OCI-LY1 (cell line): ENCODE data around the gene FAF1.
"Not testable (repeated sequence)": the region's sequence is repeated elsewhere in the genome, so short reads cannot be mapped to it uniquely, and the experiment has no call there.

Experiments used
- H2AFZ ChIP-seq: fragments of 200-600 bp; sonication (generic), shearing (Covaris generic); 2 replicates; pipeline ENCODE4 v1.6.0; 2014; ENCODE audit warnings: antibody characterized with exemption, mild to moderate bottlenecking, low read length
- H3F3A ChIP-seq: fragments of 200-600 bp; sonication (generic), shearing (Covaris generic); 2 replicates; pipeline ENCODE4 v1.6.0; 2014; ENCODE audit warnings: mild to moderate bottlenecking, antibody characterized with exemption, low read length, moderate library complexity; ENCODE audit not compliant: insufficient read depth
- H3K27ac ChIP-seq: fragments of 200-600 bp; sonication (generic); 2 replicates; pipeline ENCODE4 v1.5.1; 2014; ENCODE audit warnings: low read length, mixed run types, mild to moderate bottlenecking, low read depth; ENCODE audit not compliant: poor library complexity, severe bottlenecking
- H3K27me3 ChIP-seq: fragments of 200-600 bp; sonication (generic); 2 replicates; pipeline ENCODE4 v1.6.0; 2014; ENCODE audit warnings: antibody characterized with exemption, mild to moderate bottlenecking, low read length, moderate library complexity; ENCODE audit not compliant: insufficient read depth
- H3K36me3 ChIP-seq: fragments of 200-600 bp; sonication (generic); 2 replicates; pipeline ENCODE4 v1.6.1; 2014; ENCODE audit warnings: mild to moderate bottlenecking, antibody characterized with exemption, low read length, moderate library complexity, mixed read lengths; ENCODE audit not compliant: insufficient read depth
- H3K4me1 ChIP-seq: fragments of 200-600 bp; sonication (generic); 2 replicates; pipeline ENCODE4 v1.5.1; 2014; ENCODE audit warnings: mild to moderate bottlenecking, low read length, moderate library complexity; ENCODE audit not compliant: insufficient read depth, severe bottlenecking
- H3K4me2 ChIP-seq: fragments of 200-600 bp; sonication (generic), shearing (Covaris generic); 2 replicates; pipeline ENCODE4 v1.6.1; 2014; ENCODE audit warnings: low read length
- H3K4me3 ChIP-seq: fragments of 200-600 bp; sonication (generic); 2 replicates; pipeline ENCODE4 v1.5.1; 2014; ENCODE audit warnings: low read length, low read depth, mild to moderate bottlenecking, mixed read lengths; ENCODE audit not compliant: poor library complexity, severe bottlenecking
- H3K79me2 ChIP-seq: fragments of 200-600 bp; shearing (Covaris generic); 2 replicates; pipeline ENCODE4 v1.6.1; 2016; ENCODE audit warnings: mixed run types, low read length, mixed read lengths; ENCODE audit not compliant: insufficient read depth
- H3K9ac ChIP-seq: fragments of 200-600 bp; sonication (generic), shearing (Covaris generic); 2 replicates; pipeline ENCODE4 v1.6.1; 2014; ENCODE audit warnings: mild to moderate bottlenecking, low read length, mixed read lengths
- H3K9me2 ChIP-seq: fragments of 200-600 bp; sonication (generic), shearing (Covaris generic); 2 replicates; pipeline ENCODE4 v1.6.1; 2014; ENCODE audit warnings: low read depth, mild to moderate bottlenecking, low read length, mixed read lengths
- H3K9me3 ChIP-seq: fragments of 200-600 bp; shearing (Covaris generic); 2 replicates; pipeline ENCODE4 v1.6.1; 2014; ENCODE audit warnings: low read length, mixed read lengths
- H4K20me1 ChIP-seq: fragments of 200-600 bp; sonication (generic), shearing (Covaris generic); 2 replicates; pipeline ENCODE4 v1.6.0; 2016; ENCODE audit warnings: mild to moderate bottlenecking, low read length; ENCODE audit not compliant: insufficient read depth
- EZH2 ChIP-seq: fragments of 200-600 bp; sonication (generic), shearing (Covaris generic); IDR thresholded peaks from 2 replicates; pipeline ENCODE4 v1.8.0; 2017; ENCODE audit warnings: borderline replicate concordance, mixed run types, mild to moderate bottlenecking, antibody characterized with exemption, low read length, moderate library complexity, mixed read lengths
- TF ChIP-seq, protein P1 (sequence below): fragments of 200-600 bp; sonication (generic), shearing (Covaris generic); IDR thresholded peaks from 2 replicates; pipeline ENCODE4 v1.5.1; 2017; ENCODE audit warnings: mild to moderate bottlenecking, antibody characterized with exemption, low read length, moderate library complexity, mixed read lengths

Gene FAF1

DNA sequence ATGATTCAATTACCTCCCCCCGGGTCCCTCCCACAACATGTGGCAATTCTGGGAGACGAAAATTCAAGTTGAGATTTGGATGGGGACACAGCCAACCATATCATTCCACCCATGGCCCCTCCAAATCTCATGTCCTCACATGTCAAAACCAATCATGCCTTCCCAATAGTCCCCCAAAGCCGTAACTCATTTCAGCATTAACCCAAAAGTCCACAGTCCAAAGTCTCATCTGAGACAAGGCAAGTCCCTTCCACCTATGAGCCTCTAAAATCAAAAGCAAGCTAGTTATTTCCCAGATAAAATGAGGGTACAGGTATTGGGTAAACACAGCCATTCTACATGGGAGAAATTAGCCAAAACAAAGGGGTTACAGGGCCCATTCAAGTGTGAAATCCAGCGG, 28.0 kb downstream of the FAF1 start:
- not testable (repeated sequence) for H4K20me1 ChIP-seq, H3K9me3 ChIP-seq, H3F3A ChIP-seq, H2AFZ ChIP-seq, H3K9ac ChIP-seq, H3K27ac ChIP-seq, H3K4me1 ChIP-seq, H3K27me3 ChIP-seq, H3K9me2 ChIP-seq, H3K4me3 ChIP-seq, H3K4me2 ChIP-seq
- peaks cover 12% of the 10 kb centered on the region; the same call in 1 of the 2 replicates for H3K36me3 ChIP-seq
- H3K79me2 ChIP-seq: peaks cover 77% of the 10 kb centered on the region

DNA sequence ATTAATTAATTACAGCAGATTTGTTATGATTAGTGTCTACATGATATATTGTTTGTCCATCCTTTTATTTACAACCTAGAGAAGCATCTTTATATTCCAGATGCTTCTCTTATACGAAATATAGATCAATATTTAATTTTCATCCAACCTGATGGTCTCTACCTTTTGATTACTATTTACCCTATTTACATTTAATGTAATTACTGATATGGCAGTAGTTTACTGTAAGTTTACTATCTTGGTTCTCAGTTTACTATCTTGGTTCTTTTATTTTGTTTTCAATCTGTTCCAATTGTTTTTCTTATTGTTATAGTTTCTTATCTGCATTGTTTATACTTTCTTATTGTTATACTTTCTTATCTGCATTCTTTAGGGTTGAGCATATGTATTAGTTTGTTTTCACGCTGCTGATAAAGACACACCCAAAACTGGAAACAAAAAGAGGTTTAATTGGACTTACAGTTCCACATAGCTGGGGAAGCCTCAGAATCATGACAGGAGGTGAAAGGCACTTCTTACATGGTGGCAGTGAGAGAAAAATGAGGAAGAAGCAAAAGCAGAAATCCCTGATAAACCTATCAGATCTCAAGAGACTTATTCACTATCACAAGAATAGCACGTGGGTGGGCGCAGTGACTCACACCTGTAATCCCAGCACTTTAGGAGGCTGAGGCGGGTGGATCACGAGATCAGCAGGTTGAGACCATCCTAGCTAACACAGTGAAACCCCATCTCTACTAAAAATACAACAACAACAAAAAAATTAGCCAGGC, 28.9 kb downstream of the FAF1 start:
- Histone ChIP-seq H3K36me3 (peaks cover 18% of the 10 kb centered on the region; the same call in 1 of the 2 replicates), H3K79me2 (peaks cover 77% of the 10 kb centered on the region), H3K9me3 (peaks cover 4% of the 10 kb centered on the region), H3K4me1 (peaks cover 4% of the 10 kb centered on the region), H3K27me3 (no peaks in the 10 kb centered on the region), H3K9me2 (no peaks in the 10 kb centered on the region), H4K20me1 (0 out of 2 replicates have a peak, but pooled peaks cover 4% of the 10 kb centered on the region), H3K4me3 (no peak overlapping the region), H2AFZ (no peak overlapping the region), H3K4me2 (no peak overlapping the region), H3F3A (peaks cover 6% of the 10 kb centered on the region; the same call in 1 of the 2 replicates), H3K9ac (no peak overlapping the region), H3K27ac (no peak overlapping the region)
- TF ChIP-seq, protein P1, sequence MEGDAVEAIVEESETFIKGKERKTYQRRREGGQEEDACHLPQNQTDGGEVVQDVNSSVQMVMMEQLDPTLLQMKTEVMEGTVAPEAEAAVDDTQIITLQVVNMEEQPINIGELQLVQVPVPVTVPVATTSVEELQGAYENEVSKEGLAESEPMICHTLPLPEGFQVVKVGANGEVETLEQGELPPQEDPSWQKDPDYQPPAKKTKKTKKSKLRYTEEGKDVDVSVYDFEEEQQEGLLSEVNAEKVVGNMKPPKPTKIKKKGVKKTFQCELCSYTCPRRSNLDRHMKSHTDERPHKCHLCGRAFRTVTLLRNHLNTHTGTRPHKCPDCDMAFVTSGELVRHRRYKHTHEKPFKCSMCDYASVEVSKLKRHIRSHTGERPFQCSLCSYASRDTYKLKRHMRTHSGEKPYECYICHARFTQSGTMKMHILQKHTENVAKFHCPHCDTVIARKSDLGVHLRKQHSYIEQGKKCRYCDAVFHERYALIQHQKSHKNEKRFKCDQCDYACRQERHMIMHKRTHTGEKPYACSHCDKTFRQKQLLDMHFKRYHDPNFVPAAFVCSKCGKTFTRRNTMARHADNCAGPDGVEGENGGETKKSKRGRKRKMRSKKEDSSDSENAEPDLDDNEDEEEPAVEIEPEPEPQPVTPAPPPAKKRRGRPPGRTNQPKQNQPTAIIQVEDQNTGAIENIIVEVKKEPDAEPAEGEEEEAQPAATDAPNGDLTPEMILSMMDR: no peak
- TF ChIP-seq EZH2: no peak

DNA sequence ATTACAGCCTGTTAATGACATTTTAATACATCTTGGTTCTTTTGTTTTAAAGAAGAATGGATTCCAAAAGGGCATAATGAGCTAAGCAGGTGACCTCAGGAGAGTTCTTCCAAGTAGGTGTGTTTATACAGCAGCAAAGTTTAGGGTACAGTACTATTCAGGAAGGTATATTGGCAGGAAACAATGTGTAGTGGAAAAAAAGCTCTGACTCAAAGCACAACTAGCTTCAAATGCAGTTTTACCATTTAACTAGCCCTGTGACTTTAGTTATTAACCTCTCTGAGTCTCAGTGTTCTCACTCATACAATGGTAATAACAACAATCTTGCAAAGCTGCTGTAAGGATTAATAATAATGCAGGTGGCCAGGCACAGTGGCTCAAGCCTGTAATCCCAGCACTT, 29.9 kb downstream of the FAF1 start:
- H3K9ac ChIP-seq: no peak overlapping the region
- H3K9me2 ChIP-seq: no peaks in the 10 kb centered on the region
- H3K4me3 ChIP-seq: no peak overlapping the region
- H2AFZ ChIP-seq: no peak overlapping the region
- H3K4me1 ChIP-seq: peaks cover 4% of the 10 kb centered on the region
- peaks cover 28% of the 10 kb centered on the region for H3K36me3 ChIP-seq
- H3F3A ChIP-seq: peaks cover 6% of the 10 kb centered on the region; the same call in 1 of the 2 replicates
- H3K4me2 ChIP-seq: no peak overlapping the region
- H4K20me1 ChIP-seq: 0 out of 2 replicates have a peak, but pooled peaks cover 4% of the 10 kb centered on the region
- no peaks in the 10 kb centered on the region for H3K27me3 ChIP-seq
- H3K27ac ChIP-seq: no peak overlapping the region
- H3K79me2 ChIP-seq: peaks cover 77% of the 10 kb centered on the region
- TF ChIP-seq, protein P1: no peak
- TF ChIP-seq EZH2: no peak
- peaks cover 10% of the 10 kb centered on the region for H3K9me3 ChIP-seq
